ENCODE measurements around the gene FBXW10B.
"Not testable (repeated sequence)": the region's sequence is repeated elsewhere in the genome, so short reads cannot be mapped to it uniquely, and the experiment has no call there.

The FBXW10B gene

DNA sequence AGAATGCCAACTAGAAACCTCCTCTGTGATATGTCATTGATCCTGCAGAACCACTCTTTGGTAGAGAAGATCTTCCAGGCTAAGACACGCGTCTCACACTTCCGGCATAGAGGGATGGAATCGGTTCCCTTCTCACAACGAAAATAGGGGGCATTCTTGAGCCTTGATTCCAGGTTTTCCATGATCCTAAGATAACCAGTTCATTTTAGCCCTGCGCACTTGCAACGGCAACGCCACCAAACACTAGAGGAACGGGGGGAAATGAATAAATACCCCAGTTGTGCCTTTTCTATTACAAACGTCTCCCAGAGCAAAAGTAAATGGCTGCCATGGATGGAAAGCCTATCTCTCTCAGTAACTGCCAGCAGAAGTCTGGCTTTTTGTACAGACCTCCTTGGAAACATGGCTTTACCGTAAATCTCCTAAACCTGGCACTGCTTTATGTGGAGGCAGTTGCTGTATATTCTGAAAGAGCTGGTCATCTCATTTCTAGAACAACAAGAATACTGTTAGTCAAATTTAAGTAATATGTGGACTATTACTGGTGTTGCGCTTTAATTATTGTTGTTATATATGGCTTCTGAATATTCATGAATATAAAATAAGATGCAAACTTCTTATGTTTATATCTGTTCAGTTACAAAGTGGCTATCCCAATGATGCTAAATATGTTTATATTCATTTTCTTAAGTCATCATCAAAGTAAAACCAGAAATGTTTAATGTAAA is at the start of gene FBXW10B:
TSS of gene FBXW10B (minus strand) at position 374 of the 728 bp plus-strand sequence. CDS start at position 182, 192 bp downstream.
- not testable (repeated sequence) for DNase-seq (ENCODE audit: low read depth)

DNA sequence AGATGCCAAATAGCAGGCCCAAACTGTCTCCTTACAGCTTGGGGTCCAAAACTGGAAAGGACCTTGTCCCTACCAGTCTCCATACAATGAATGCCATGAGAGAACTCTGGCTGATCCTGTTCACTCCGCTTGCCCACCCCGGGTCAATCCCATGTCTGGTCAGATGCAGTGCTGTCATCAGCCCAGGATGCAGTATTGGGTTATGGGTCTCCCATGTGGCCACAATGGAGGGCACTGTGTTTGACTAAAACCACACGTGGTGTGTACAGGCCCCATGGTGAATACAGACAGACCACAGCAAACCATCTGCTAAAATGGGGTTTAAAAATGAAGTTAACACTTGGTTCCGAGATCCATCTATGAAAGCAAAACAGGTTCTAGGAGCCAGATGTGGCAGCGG is 44.2 kb upstream of the FBXW10B start:
- no peak for DNase-seq (ENCODE audit: low read depth)

DNA sequence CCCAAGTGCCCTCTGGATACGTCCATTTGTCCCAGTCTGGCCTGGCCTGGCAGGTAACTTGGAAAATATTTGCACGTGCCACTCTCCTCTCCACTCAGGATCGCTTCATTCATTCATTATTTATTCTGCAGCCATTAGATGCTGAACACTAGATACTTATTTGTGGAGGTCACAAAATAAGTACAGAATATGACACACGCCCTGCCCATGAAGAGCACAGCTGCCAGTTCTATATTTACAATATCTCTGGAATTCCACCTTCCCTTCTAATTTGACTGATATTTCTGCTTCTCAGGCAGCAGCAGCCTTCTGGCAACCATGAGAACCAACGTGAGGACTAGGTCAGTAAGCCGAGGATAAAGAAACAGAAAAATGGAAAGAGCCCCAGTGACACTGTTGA is 43.7 kb upstream of the FBXW10B start:
- no peak for DNase-seq (ENCODE audit: low read depth)

DNA sequence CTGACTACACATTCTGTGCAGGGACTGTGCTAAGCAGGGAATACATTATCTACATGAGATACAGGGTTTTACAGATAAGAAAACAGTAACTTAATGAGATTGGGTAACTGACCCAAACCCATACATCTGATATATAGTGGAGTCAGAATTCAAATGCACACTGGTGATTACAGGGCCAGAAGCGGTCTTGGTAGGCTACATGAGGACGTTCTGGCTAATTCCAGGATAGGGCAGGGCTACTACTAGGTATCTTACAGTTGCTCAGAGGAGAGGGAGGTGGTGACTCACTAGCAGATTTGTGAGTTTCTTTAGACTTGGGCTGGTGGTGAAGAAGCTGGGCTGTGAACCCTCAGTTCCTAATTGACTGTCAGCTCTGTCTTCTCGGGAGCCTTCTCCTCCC is 43.2 kb upstream of the FBXW10B start:
- DNase-seq (ENCODE audit: low read depth), result no peak

DNA sequence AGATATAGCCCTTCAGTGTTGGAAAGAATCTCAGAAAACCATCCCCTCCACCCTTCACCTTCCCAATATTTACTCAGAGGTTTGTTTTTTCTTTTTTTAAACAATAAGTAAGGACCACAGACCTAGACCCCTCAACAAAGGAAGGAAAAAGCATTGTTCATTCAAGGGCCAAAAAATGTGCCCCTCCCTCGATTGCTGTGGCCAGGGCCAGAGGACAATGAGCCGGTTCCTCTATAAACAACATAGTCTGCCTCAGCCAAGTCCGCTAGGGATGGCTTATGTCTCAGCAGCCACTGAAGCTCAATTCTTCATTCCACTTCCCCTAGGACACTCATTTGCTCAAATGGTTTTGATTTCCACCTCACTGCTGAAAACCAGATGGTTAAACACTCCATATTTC is 40.6 kb upstream of the FBXW10B start:
- no peak for DNase-seq (ENCODE audit: low read depth)

- DNase-seq (ENCODE audit: low read depth), result no peak
Observed at GRCh38 chr17:15659663-15660062, 40.2 kb upstream of the FBXW10B start.

GRCh38 chr17:15659236-15659635 is 39.7 kb upstream of the FBXW10B start:
- no peak for DNase-seq (ENCODE audit: low read depth)

GRCh38 chr17:15658296-15658695 is 38.8 kb upstream of the FBXW10B start:
- no peak for DNase-seq (ENCODE audit: low read depth)

DNA sequence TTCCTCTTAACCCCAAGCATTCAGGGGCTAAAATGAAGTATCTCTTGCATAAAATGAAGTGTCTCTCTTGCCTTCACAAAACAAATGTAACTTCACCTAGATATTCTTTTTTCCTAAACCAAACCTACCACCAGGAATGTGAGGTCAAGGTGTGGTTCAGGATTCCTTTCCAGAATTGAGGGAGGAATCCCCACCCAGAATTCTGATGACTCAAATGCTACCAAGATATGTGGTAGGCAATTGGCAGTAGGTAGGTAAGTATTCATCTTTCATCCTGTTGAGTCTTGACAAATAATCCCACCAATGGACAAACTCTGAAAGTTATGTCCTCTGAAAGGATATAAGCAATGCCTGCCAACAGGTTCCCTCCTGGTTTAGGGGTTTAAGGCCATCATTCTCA is 38.4 kb upstream of the FBXW10B start:
- DNase-seq (ENCODE audit: low read depth), result no peak

- no peak for DNase-seq (ENCODE audit: low read depth)
Observed at GRCh38 chr17:15654886-15655561, 35.5 kb upstream of the FBXW10B start.

DNA sequence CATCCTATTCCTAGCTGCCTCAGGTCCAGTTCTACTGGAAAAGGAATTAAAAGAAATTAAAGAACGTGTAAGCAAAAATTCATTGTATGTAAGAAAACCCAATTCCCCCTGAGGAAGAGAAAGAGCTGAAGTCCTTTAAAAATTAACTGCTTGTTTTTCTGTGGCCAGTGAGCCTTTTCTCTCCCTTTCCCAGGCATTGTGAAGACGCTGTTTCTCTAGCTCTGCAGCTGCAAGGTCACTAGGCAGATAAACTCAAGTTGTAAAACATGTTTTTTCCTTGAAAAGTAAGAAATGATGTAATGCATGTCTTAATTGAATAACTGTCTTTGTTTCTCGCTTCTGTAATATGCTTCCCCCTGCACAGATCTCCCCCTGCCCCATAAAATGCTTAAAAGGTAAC is 34.9 kb upstream of the FBXW10B start:
- not testable (repeated sequence) for DNase-seq (ENCODE audit: low read depth)

GRCh38 chr17:15652960-15653359 is 33.5 kb upstream of the FBXW10B start:
- DNase-seq (ENCODE audit: low read depth), result no peak

DNA sequence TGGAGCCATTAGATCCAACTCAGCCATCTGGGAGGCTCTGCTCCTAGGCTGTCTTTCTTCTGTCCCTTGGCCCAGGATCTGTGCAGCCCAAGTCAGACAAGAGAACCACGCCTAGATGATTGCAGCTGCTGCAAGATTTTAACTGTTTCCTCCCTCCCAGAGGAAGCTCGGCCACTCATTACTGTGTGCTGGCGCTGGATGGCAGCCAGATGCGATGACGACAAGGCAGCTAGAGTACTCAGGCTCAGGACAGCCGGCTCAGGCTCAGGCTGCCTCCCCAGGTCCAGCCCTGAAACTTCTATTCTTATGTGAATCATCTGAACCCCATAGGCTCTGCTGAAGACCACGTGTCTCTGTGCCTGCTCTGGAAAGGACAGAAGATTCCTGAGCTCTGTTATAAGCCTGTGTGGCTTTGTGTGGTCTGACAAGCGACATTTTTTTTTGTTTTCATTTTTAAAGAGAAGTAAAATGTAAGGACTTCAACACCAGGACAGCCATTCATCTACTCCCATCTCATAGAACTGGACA is 32.1 kb upstream of the FBXW10B start:
- DNase-seq (ENCODE audit: low read depth), result no peak

DNA sequence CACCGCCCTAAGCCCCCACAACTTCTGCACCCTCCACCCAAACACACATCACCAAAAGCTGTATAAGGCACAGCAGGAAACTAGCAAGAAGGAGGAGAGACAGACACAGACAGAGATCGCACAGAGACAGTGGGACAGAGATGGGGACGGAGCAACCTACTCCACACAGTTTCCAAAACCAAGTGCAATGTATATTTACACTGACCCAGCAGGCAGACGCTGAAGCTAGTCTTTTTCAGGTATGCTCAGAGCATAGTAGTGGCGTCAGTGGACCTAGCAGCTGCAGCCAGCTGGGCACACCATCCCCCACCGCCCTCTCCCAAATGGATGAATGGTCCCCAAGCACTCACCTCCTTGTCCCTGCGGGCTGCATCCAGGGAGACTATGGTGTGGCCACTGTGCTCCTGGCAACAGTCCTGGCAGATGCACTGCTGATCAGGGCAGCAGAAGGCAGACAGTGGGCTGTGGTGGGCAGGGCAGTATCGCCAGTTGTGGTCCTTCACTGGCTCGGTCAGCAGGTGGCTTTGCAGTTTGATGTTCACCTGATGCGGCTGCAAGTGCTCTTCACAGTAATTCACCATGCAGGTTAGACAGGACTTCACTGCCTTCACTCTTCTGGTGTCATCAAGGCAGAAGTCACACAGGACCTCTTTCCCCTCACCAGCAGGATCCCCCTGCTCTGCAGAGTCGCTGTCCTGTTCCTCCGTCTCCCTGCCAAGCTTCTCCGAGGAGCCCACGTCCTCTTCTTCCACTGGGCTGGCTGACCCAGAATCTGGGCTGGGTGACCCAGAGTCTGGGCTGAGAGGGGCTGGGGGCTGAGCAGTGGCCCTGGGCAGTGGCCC is 31.5 kb upstream of the FBXW10B start:
- DNase-seq (ENCODE audit: low read depth), result no peak

- DNase-seq (ENCODE audit: low read depth), result no peak
Observed at GRCh38 chr17:15649861-15650421, 30.4 kb upstream of the FBXW10B start.

DNA sequence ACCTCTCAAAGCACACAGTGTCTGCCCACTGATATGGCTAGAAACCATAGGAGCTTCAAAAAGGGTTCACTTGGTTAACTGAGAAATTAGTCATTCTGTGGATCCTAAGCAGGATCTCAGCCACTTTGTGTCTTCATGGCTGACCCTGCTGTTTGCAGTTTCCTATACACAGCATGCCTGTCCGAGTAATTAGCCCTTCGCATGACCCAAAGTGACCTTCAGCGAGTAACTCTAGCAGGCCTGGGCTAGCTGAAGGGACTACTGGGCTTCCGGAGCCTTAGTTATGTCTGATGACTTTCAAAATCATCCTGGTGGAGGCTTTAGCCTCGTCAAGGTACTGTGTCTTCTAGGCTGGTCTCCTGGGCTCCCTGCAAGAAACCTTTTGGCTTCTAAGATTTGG is 28.9 kb upstream of the FBXW10B start:
- no peak for DNase-seq (ENCODE audit: low read depth)

DNA sequence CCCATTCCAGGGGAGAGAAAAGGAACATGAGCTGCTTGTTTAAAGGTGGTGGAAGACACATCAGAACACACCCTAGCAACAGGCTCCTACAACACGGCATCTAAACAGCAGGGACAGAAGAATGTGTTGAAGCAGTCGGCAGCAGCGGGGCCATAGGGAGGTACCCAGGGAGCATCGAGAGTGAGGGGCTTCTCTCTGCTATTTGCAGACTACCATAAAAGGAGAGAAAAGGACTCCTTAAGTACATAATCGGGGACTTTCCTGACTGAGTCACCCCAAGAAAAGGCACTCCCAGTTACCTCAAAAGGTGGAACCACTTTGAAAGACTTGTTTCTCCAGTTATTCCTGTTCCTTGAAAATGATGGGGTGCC is 26.4 kb upstream of the FBXW10B start:
- not testable (repeated sequence) for DNase-seq (ENCODE audit: low read depth)

- not testable (repeated sequence) for DNase-seq (ENCODE audit: low read depth)
Observed at GRCh38 chr17:15645099-15645941, 25.8 kb upstream of the FBXW10B start.

- not testable (repeated sequence) for DNase-seq (ENCODE audit: low read depth)
Observed at GRCh38 chr17:15642505-15643251, 23.2 kb upstream of the FBXW10B start.

- DNase-seq (ENCODE audit: low read depth), result not testable (repeated sequence)
Observed at GRCh38 chr17:15642014-15642413, 22.5 kb upstream of the FBXW10B start.
